Neutrophil (primary cell): ENCODE measurements around the gene CAMTA1.

Experiments
- H3K27ac ChIP-seq: fragments of 200-600 bp; sonication (generic); 2 replicates; pipeline ENCODE4 v1.5.1; 2016; ENCODE audit warnings: mild to moderate bottlenecking, moderate library complexity
- H3K27me3 ChIP-seq: fragments of 200-600 bp; sonication (generic); 2 replicates; pipeline ENCODE4 v1.6.0; 2016; ENCODE audit warnings: mild to moderate bottlenecking
- H3K36me3 ChIP-seq: fragments of 200-600 bp; sonication (generic); 2 replicates; pipeline ENCODE4 v1.5.1; 2017
- H3K4me1 ChIP-seq, 2 experiments: fragments of 200-600 bp in 1 of 2; sonication (generic) in 1 of 2; 1 replicate in 1 of 2; 2 replicates in 1 of 2; pipeline versions ENCODE4 v1.5.1 to v1.6.1; 2013 to 2016; ENCODE audit warnings: low read depth in 1 of 2, low read length in 1 of 2, mild to moderate bottlenecking in 1 of 2, moderate library complexity in 1 of 2; ENCODE audit not compliant: control insufficient read depth in 1 of 2, insufficient read depth in 1 of 2
- H3K4me3 ChIP-seq, 2 experiments: fragments of 200-600 bp in 1 of 2; sonication (generic) in 1 of 2; 1 replicate in 1 of 2; 2 replicates in 1 of 2; pipeline ENCODE4 v1.5.1; 2013 to 2016; ENCODE audit warnings: low read depth in 1 of 2, low read length in 1 of 2, mild to moderate bottlenecking in 1 of 2, moderate library complexity in 1 of 2
- H3K9me3 ChIP-seq: fragments of 200-600 bp; sonication (generic); 2 replicates; pipeline ENCODE4 v1.5.1; 2016
- TF ChIP-seq, protein P1 (sequence below): fragments of 200-600 bp; sonication (generic); IDR thresholded peaks from 2 replicates; pipeline ENCODE4 v1.5.1; 2016; ENCODE audit warnings: antibody characterized with exemption

The CAMTA1 gene

GRCh38 chr1:7103361-7103782 lies 318.1 kb downstream of the CAMTA1 start:
- TF ChIP-seq, protein P1, sequence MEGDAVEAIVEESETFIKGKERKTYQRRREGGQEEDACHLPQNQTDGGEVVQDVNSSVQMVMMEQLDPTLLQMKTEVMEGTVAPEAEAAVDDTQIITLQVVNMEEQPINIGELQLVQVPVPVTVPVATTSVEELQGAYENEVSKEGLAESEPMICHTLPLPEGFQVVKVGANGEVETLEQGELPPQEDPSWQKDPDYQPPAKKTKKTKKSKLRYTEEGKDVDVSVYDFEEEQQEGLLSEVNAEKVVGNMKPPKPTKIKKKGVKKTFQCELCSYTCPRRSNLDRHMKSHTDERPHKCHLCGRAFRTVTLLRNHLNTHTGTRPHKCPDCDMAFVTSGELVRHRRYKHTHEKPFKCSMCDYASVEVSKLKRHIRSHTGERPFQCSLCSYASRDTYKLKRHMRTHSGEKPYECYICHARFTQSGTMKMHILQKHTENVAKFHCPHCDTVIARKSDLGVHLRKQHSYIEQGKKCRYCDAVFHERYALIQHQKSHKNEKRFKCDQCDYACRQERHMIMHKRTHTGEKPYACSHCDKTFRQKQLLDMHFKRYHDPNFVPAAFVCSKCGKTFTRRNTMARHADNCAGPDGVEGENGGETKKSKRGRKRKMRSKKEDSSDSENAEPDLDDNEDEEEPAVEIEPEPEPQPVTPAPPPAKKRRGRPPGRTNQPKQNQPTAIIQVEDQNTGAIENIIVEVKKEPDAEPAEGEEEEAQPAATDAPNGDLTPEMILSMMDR = no peak
- Histone ChIP-seq H3K4me3 (no peak overlapping the region), H3K27ac (no peak overlapping the region), H3K9me3 (no peaks in the 10 kb centered on the region), H3K27me3 (no peaks in the 10 kb centered on the region), H3K4me1 (no peaks in the 10 kb centered on the region), H3K36me3 (no peaks in the 10 kb centered on the region)

DNA sequence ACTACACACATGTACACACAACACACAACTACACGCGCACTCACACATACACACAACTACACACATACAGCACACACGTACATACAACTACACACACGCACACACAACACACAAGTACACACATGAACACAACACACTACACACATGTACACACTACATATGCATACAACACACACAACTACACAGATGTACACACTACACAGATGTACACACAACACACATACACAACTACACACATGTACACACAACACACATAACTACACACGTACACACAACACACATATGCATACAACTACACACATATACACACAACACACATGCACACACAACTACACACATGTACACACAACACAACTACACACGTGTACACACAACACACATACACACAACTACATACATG lies 318.6 kb downstream of the CAMTA1 start:
- Histone ChIP-seq H3K36me3 (no peaks in the 10 kb centered on the region), H3K27me3 (no peaks in the 10 kb centered on the region), H3K4me1 (no peaks in the 10 kb centered on the region), H3K9me3 (no peaks in the 10 kb centered on the region), H3K4me3 (no peak overlapping the region), H3K27ac (no peak overlapping the region)
- TF ChIP-seq, protein P1 = no peak

GRCh38 chr1:7104339-7104738 lies 319.1 kb downstream of the CAMTA1 start:
- Histone ChIP-seq H3K9me3 (no peaks in the 10 kb centered on the region), H3K36me3 (no peaks in the 10 kb centered on the region)
- TF ChIP-seq, protein P1 = no peak

GRCh38 chr1:7105269-7105668 lies 320.0 kb downstream of the CAMTA1 start:
- TF ChIP-seq, protein P1 = no peak

More at GRCh38 chr1:7104339-7104738, 319.1 kb downstream of the CAMTA1 start:
- no peaks in the 10 kb centered on the region for H3K27me3 ChIP-seq
- H3K4me1 ChIP-seq = no peaks in the 10 kb centered on the region
- H3K27ac ChIP-seq = no peak overlapping the region
- no peak overlapping the region for H3K4me3 ChIP-seq

GRCh38 chr1:7106442-7107108 lies 321.3 kb downstream of the CAMTA1 start:
- Histone ChIP-seq H3K36me3 (no peaks in the 10 kb centered on the region), H3K4me1 (no peaks in the 10 kb centered on the region), H3K9me3 (no peaks in the 10 kb centered on the region), H3K27me3 (no peaks in the 10 kb centered on the region), H3K4me3 (no peak overlapping the region), H3K27ac (no peak overlapping the region)
- TF ChIP-seq, protein P1 = no peak

More at GRCh38 chr1:7105269-7105668, 320.0 kb downstream of the CAMTA1 start:
- Histone ChIP-seq H3K9me3 (no peaks in the 10 kb centered on the region), H3K4me3 (no peak overlapping the region), H3K27ac (no peak overlapping the region), H3K36me3 (no peaks in the 10 kb centered on the region), H3K4me1 (no peaks in the 10 kb centered on the region), H3K27me3 (no peaks in the 10 kb centered on the region)
